ENCODE results near the gene RASGRF1. TPM values are rescaled to one million over a fixed set of nuclear protein-coding genes. Genes with fewer than 3 reads are reported as not detected.

RASGRF1 gene
- total RNA-seq, 1 experiment from 2014 or later: 0.70 TPM

DNA sequence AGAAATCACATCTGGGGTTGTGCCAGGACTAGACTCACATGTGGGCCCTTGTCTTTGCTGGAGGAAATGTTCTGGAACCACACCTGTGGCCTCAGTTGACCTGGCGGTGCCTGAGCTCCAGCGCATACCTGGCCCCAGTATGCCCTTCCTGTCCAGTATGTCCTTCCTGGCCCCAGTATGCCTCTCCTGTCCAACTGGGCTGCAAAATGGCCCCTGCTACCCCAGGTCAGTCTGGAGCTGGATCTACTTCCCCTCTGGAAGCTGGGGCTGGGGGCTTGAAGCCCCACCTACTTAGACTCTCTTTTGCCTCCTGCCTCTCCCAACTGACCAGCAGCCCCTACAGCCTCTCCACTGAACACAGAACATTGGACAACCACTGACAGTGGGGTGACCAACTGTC lies 15.3 kb downstream of the RASGRF1 start:
- H3K27me3 Mint-ChIP-seq (ENCODE audit: insufficient read depth, unreplicated experiment): peaks cover 12% of the 10 kb centered on the region

DNA sequence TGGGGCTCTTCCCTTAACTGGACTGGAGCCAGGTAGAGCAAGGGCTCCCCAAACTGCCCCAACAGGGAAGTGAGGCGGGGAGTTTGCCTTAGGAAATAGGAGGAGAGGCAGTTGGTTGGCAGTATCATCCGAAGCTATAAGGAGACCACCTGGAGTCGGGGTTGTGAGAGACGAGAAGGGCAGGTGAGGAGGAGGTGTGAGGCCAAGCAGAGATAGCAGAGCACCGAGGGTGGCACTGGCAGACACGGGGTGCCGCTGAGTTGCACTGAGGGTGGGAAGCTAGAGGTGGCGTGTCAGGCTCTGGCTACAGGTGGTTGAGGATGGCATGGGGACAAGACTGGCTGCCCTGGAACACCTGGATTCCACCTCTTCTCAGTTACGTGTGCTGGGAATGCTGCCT lies 17.2 kb downstream of the RASGRF1 start:
- no peak for DNase-seq (ENCODE audit: unreplicated experiment)
- Mint-ChIP-seq H3K36me3 (ENCODE audit: insufficient read depth, unreplicated experiment) (no peaks in the 10 kb centered on the region), H3K4me3 (ENCODE audit: unreplicated experiment) (no peak overlapping the region), H3K9me3 (ENCODE audit: unreplicated experiment) (no peaks in the 10 kb centered on the region), H3K4me1 (ENCODE audit: insufficient read depth, unreplicated experiment) (no peaks in the 10 kb centered on the region), H3K27ac (ENCODE audit: low read depth, unreplicated experiment) (peak overlapping the region; percentile 6), H3K27me3 (ENCODE audit: insufficient read depth, unreplicated experiment) (peaks cover 12% of the 10 kb centered on the region)
- CTCF ChIA-PET: interaction anchor here (0.5 to 0.6 kb wide), 2 partner anchors 46 to 272 kb away, joined by 3 to 4 read pairs; no protein-coding TSS in a partner anchor
- TF ChIP-seq, protein P1, sequence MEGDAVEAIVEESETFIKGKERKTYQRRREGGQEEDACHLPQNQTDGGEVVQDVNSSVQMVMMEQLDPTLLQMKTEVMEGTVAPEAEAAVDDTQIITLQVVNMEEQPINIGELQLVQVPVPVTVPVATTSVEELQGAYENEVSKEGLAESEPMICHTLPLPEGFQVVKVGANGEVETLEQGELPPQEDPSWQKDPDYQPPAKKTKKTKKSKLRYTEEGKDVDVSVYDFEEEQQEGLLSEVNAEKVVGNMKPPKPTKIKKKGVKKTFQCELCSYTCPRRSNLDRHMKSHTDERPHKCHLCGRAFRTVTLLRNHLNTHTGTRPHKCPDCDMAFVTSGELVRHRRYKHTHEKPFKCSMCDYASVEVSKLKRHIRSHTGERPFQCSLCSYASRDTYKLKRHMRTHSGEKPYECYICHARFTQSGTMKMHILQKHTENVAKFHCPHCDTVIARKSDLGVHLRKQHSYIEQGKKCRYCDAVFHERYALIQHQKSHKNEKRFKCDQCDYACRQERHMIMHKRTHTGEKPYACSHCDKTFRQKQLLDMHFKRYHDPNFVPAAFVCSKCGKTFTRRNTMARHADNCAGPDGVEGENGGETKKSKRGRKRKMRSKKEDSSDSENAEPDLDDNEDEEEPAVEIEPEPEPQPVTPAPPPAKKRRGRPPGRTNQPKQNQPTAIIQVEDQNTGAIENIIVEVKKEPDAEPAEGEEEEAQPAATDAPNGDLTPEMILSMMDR (IDR thresholded peaks at IDR 0.05; ENCODE audit: unreplicated experiment): no peak
- no TSS peak for BruUV-seq (replicated peaks)
- POLR2A ChIA-PET: no interaction called here
- intact Hi-C loops (cut with micrococcal nuclease): no loop called here

More for the DNA sequence above, 15.3 kb downstream of the RASGRF1 start:
- ChIA-PET POLR2A (no interaction called here), CTCF (interaction anchor here (0.8 kb wide), 1 partner anchor 109 kb away, joined by 3 read pairs; no protein-coding TSS in a partner anchor)
- Mint-ChIP-seq H3K4me3 (ENCODE audit: unreplicated experiment) (no peak overlapping the region), H3K36me3 (ENCODE audit: insufficient read depth, unreplicated experiment) (no peaks in the 10 kb centered on the region), H3K4me1 (ENCODE audit: insufficient read depth, unreplicated experiment) (no peaks in the 10 kb centered on the region), H3K9me3 (ENCODE audit: unreplicated experiment) (no peaks in the 10 kb centered on the region), H3K27ac (ENCODE audit: low read depth, unreplicated experiment) (no peak overlapping the region)
- DNase-seq (ENCODE audit: unreplicated experiment): no peak
- TF ChIP-seq, protein P1 (IDR thresholded peaks at IDR 0.05; ENCODE audit: unreplicated experiment): no peak
- intact Hi-C loops (cut with micrococcal nuclease): no loop called here
- no TSS peak for BruUV-seq (replicated peaks)

DNA sequence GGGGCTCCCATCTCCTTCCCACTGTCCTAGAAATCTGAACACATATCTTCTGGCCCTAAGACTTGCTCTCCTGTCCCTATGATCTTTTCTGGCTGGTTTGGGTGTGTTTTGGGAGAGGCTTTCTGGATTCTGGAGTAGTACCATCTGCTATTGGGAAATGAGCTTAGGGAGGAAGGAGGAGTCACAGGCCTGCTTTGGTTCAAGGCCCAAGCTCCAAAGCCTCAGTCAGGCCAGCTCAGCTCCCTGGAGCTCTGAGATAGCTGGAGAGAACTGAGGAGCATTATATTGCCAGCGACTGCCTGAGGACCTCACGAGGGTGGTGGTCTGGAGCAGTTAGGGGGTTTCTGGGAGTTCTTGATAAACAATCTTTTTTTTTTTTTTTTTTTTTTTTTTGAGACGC lies 18.7 kb downstream of the RASGRF1 start:
- ChIA-PET POLR2A (no interaction called here), CTCF (interaction anchor here (0.9 kb wide), 1 partner anchor 110 kb away, joined by 3 read pairs; no protein-coding TSS in a partner anchor)
- no peaks in the 10 kb centered on the region for H3K4me1 Mint-ChIP-seq (ENCODE audit: insufficient read depth, unreplicated experiment)
- no peaks in the 10 kb centered on the region for H3K36me3 Mint-ChIP-seq (ENCODE audit: insufficient read depth, unreplicated experiment)
- TF ChIP-seq, protein P1 (IDR thresholded peaks at IDR 0.05; ENCODE audit: unreplicated experiment): no peak
- no TSS peak for BruUV-seq (replicated peaks)
- H3K27me3 Mint-ChIP-seq (ENCODE audit: insufficient read depth, unreplicated experiment): peaks cover 11% of the 10 kb centered on the region
- intact Hi-C loops (cut with micrococcal nuclease): no loop called here
- peak; percentile 3 for DNase-seq (ENCODE audit: unreplicated experiment)
- H3K4me3 Mint-ChIP-seq (ENCODE audit: unreplicated experiment): no peak overlapping the region
- no peaks in the 10 kb centered on the region for H3K9me3 Mint-ChIP-seq (ENCODE audit: unreplicated experiment)
- H3K27ac Mint-ChIP-seq (ENCODE audit: low read depth, unreplicated experiment): no peak overlapping the region

DNA sequence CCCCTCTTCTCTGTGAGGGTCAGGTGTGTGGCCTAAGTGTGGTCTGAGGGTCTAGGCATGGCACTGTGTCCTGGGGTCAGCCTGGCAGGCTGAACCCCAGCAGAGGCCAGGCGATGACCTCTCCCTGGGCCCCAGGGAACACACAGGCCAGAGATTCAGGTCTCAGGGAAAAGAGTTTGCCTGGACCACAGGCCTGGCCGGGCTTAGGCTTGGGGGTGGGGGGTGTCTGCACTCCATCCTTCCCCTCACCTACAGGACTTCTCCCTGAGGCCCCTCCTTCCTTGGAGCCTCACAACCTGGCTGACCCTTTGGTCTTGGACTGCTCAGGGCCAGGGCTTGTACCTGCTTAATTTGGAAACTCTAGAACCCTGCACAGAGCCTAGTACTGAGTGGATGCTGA lies 21.8 kb downstream of the RASGRF1 start:
- Mint-ChIP-seq H3K4me1 (ENCODE audit: insufficient read depth, unreplicated experiment) (no peaks in the 10 kb centered on the region), H3K9me3 (ENCODE audit: unreplicated experiment) (no peaks in the 10 kb centered on the region)

More for the DNA sequence above, 21.8 kb downstream of the RASGRF1 start:
- Mint-ChIP-seq H3K27ac (ENCODE audit: low read depth, unreplicated experiment) (no peak overlapping the region), H3K27me3 (ENCODE audit: insufficient read depth, unreplicated experiment) (no peaks in the 10 kb centered on the region), H3K36me3 (ENCODE audit: insufficient read depth, unreplicated experiment) (no peaks in the 10 kb centered on the region), H3K4me3 (ENCODE audit: unreplicated experiment) (no peak overlapping the region)
- no TSS peak for BruUV-seq (replicated peaks)
- CTCF ChIA-PET: no interaction called here
- TF ChIP-seq, protein P1 (IDR thresholded peaks at IDR 0.05; ENCODE audit: unreplicated experiment): no peak
- POLR2A ChIA-PET: no interaction called here
- no peak for DNase-seq (ENCODE audit: unreplicated experiment)
- intact Hi-C loops (cut with micrococcal nuclease): no loop called here
